ENCODE data around the gene NT5DC3. TPM values are rescaled to one million over a fixed set of nuclear protein-coding genes. Genes with fewer than 3 reads are reported as not detected.

NT5DC3 gene
- total RNA-seq, 2 donors from 2014 or later = 6.7 to 7.4 TPM

- H3K36me3 Mint-ChIP-seq (ENCODE audit: low read depth) = no peaks in the 10 kb centered on the region
Measured at GRCh38 chr12:103727638-103728037, 113.4 kb downstream of the NT5DC3 start.

GRCh38 chr12:103725398-103725797, 115.6 kb downstream of the NT5DC3 start:
- H3K27ac Mint-ChIP-seq = no peak overlapping the region
- H3K36me3 Mint-ChIP-seq (ENCODE audit: low read depth) = no peaks in the 10 kb centered on the region
- H3K9me3 Mint-ChIP-seq = no peaks in the 10 kb centered on the region
- no peaks in the 10 kb centered on the region for H3K4me1 Mint-ChIP-seq
- H3K4me3 Mint-ChIP-seq = no peak overlapping the region
- no peaks in the 10 kb centered on the region for H3K27me3 Mint-ChIP-seq
- no peak for ATAC-seq (replicated peaks)

More at GRCh38 chr12:103727638-103728037, 113.4 kb downstream of the NT5DC3 start:
- Mint-ChIP-seq H3K4me1 (no peaks in the 10 kb centered on the region), H3K27ac (no peak overlapping the region), H3K9me3 (peaks cover 6% of the 10 kb centered on the region), H3K4me3 (no peak overlapping the region), H3K27me3 (peaks cover 6% of the 10 kb centered on the region)
- ATAC-seq (replicated peaks) = no peak

Other genes starting within 250 kb of the NT5DC3 start
- gene HSP90B1, start 89.2 kb upstream of the NT5DC3 start, total RNA-seq = 100 to 1,000 TPM; 324 to 453 TPM
- gene TDG, start 124.6 kb upstream of the NT5DC3 start, total RNA-seq = 10 to 100 TPM; 35.9 to 38.2 TPM
- under 1 TPM in 1 of 2 donors, not detected in 1; 0.58 TPM for gene GLT8D2, start 209.0 kb upstream of the NT5DC3 start, total RNA-seq
- gene HCFC2, start 223.3 kb upstream of the NT5DC3 start, total RNA-seq = 10 to 100 TPM in 1 of 2 donors, 1 to 10 TPM in 1; 9.2 to 11.7 TPM